Measurements from ENCODE around the gene CYP51A1.

DNA sequence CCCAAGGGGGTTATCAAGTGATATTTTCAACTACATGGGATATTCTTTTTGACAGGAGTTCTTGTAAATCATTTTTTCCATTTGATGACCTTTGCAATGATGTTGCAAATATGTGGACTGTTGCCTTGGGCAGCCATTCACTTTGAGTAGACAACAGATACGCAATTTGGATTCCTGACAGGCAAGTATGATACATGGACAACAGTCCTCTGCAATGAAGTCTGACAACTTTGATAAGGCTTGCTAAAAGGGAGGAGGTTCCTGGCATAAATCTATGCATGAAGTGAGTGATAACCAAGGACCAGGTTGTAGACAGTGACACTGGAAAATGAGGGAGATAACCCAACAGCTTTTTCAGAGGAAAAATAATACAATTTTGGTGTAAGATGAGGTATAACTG lies 27.0 kb upstream of the CYP51A1 start:
- TF ChIP-seq, protein P1, sequence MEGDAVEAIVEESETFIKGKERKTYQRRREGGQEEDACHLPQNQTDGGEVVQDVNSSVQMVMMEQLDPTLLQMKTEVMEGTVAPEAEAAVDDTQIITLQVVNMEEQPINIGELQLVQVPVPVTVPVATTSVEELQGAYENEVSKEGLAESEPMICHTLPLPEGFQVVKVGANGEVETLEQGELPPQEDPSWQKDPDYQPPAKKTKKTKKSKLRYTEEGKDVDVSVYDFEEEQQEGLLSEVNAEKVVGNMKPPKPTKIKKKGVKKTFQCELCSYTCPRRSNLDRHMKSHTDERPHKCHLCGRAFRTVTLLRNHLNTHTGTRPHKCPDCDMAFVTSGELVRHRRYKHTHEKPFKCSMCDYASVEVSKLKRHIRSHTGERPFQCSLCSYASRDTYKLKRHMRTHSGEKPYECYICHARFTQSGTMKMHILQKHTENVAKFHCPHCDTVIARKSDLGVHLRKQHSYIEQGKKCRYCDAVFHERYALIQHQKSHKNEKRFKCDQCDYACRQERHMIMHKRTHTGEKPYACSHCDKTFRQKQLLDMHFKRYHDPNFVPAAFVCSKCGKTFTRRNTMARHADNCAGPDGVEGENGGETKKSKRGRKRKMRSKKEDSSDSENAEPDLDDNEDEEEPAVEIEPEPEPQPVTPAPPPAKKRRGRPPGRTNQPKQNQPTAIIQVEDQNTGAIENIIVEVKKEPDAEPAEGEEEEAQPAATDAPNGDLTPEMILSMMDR (IDR thresholded peaks at IDR 0.05; ENCODE audit: borderline replicate concordance, extremely low read depth, low read length, poor library complexity, severe bottlenecking) = no peak
- TF ChIP-seq EZH2 (IDR thresholded peaks at IDR 0.05; ENCODE audit: borderline replicate concordance, low read depth, low read length, severe bottlenecking) = no peak
